PC-9 (cell line): ENCODE measurements around the gene OR2B2.
"Not testable (repeated sequence)": the region's sequence is repeated elsewhere in the genome, so short reads cannot be mapped to it uniquely, and the experiment has no call there.

ENCODE experiments used
- EZH2 ChIP-seq: fragments of 200-600 bp; sonication (generic); IDR thresholded peaks from 2 replicates; pipeline ENCODE4 v1.8.0; 2017; ENCODE audit warnings: antibody characterized with exemption, low read depth
- TF ChIP-seq, protein P1 (sequence below): fragments of 200-600 bp; sonication (generic); conservative IDR thresholded peaks from 2 replicates; pipeline ENCODE4 v1.6.1; 2017; ENCODE audit warnings: mixed run types, antibody characterized with exemption, mild to moderate bottlenecking, moderate library complexity

DNA sequence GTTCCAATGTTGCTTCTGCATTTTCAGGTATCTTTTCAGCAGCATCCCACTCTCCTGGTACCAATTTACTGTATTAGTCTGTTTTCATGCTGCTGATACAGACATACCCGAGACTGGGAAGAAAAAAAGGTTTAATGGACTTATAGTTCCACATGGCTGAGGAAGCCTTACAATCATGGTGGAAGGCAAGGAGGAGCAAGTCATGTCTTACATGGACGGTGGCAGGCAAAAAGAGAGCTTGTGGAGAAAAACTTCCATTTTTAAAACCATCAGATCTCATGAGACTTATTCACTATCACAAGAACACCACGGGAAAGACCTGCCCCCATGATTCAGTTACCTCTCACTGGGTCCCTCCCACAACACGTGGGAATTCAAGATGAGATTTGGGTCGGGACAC lies 17.7 kb upstream of the OR2B2 start:
- TF ChIP-seq, protein P1, sequence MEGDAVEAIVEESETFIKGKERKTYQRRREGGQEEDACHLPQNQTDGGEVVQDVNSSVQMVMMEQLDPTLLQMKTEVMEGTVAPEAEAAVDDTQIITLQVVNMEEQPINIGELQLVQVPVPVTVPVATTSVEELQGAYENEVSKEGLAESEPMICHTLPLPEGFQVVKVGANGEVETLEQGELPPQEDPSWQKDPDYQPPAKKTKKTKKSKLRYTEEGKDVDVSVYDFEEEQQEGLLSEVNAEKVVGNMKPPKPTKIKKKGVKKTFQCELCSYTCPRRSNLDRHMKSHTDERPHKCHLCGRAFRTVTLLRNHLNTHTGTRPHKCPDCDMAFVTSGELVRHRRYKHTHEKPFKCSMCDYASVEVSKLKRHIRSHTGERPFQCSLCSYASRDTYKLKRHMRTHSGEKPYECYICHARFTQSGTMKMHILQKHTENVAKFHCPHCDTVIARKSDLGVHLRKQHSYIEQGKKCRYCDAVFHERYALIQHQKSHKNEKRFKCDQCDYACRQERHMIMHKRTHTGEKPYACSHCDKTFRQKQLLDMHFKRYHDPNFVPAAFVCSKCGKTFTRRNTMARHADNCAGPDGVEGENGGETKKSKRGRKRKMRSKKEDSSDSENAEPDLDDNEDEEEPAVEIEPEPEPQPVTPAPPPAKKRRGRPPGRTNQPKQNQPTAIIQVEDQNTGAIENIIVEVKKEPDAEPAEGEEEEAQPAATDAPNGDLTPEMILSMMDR, result not testable (repeated sequence)
- TF ChIP-seq EZH2, result not testable (repeated sequence)
